ENCODE measurements around the gene ENKD1.

Gene ENKD1

DNA sequence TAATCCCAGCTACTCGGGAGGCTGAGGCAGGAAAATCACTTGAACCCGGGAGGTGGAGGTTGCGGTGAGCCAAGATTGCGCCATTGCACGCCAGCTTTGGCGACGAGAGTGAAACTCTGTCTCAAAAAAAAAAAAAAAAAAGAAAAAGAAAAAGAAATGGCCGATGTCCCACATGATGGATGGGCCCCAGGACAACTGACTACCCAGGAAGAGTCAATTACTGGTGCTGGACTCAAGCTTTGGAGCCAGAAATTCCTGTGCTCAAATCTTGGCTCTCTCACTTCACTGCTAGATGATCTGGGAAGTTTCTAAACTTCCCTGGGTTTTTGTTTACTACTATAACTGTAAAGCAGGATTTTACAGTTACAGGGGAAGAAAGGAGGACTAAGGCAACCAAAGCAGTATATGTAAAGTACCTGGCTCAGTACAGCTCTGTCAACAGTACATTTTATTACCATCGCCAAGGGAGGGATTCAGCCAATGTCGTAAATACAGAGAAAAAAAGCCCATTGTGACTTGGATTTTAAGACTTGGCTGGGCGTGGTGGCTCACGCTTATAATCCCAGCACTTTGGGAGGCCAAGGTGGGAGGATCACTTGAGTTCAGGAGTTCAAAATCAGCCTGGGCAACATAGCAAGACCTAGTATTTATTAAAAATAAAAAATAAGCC lies 11.9 kb upstream of the ENKD1 start:
- DNase-seq: no peak

DNA sequence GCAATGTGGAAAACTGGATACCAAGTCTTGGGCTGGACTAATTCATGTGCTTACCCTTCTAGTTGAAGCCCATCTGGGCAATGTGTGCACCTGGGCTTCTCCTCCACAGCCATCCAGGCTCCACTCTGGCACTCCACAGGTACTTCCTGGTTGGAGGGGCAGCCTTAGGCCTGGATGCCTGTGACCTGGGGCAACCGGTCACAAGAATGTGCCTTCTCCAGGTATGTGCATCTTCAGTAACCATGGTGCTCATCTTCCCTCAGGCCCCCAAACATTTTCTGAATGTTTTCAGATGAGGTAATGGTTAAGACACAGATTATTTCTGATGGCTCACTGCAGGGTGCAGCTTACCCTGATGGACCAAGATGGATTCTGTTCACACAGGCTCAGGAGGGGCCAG lies 11.2 kb upstream of the ENKD1 start:
- DNase-seq: no peak

DNA sequence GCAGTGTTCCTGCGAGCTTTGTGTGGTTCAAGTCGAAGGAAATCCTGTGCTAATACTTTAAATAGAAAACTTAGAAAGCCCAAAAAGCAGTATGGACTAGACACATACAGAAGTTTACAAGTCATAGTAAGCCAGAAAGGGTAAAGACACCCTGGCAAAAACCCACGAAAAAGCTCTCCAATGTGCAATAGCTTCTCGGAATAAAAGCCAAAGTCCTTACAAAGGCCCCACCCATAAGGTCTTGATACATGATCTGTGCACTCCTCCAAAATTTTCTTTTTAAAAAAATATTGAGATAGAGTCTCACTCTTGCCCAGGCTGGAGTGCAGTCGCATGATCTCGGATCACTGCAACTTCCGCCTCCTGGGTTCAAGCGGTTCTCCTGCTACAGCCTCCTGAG lies 10.4 kb upstream of the ENKD1 start:
- no peak for DNase-seq

GRCh38 chr16:67676516-67676915 lies 10.0 kb upstream of the ENKD1 start:
- DNase-seq: no peak

DNA sequence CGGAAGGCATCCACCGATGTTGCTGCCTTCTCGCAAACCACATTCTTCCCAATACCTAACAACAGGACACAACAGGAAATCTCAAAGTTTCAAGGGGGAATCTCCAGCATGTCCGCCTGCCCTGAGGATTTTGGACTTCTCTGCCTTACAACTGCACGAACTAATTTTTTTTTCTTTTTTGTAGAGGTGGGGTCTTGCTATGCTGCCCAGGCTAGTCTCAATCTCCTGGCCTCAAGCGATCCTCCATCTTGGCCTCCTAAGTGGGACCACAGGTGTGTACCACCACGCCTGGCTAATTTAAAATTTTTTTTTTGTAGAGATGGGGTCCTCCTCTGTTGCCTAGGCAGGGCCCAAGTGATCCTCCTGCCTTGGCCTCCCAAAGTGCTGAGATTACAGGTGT lies 9.4 kb upstream of the ENKD1 start:
- DNase-seq: no peak

GRCh38 chr16:67675579-67675935 lies 9.0 kb upstream of the ENKD1 start:
- no peak for DNase-seq

- DNase-seq: no peak
Measured at GRCh38 chr16:67674851-67675578, 8.5 kb upstream of the ENKD1 start.

DNA sequence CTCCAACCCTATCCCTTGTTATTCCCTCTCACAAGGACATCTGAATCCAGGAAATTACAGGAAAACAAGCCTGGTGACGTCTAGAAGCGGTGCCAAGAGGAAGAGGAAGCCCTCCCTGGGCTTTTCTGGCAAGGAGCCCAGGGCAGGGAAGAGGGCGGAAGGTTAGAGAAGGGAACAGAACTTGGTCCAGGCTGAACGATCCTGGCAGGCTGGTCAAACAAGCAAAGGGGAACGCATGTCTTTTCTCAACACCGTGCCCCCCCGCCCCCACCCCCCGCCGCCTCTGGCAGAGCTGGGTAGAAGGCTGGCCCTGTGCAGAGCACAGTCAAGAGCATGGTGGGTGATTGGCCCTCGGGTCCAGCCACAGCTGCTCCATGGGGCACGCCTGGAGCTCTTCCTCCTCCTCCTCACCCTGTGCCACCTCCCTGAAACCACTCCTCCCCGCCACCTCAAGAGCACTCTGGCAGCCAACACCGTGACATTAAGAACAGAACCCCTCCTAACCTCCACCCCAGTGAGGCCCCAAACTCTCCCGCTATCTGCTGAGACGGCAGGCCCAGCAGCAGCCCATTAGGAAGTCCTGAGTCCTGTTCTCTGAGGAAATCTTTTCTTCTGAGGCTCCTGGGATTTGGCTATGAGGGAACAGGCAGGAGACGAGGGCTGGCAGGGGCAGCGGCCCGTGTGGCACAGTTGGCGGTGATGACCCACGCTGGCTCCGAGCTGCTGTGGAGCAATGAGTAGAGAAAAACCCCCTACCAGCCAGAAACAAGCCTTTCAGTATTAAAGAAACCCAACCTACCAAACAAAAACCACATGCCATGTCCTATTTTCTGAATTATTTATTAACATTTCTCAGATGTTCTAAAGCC lies 7.4 kb upstream of the ENKD1 start:
- DNase-seq: no peak

GRCh38 chr16:67672739-67673662 lies 6.5 kb upstream of the ENKD1 start:
- no peak for DNase-seq

- no peak for DNase-seq
Measured at GRCh38 chr16:67672306-67672705, 5.8 kb upstream of the ENKD1 start.

DNA sequence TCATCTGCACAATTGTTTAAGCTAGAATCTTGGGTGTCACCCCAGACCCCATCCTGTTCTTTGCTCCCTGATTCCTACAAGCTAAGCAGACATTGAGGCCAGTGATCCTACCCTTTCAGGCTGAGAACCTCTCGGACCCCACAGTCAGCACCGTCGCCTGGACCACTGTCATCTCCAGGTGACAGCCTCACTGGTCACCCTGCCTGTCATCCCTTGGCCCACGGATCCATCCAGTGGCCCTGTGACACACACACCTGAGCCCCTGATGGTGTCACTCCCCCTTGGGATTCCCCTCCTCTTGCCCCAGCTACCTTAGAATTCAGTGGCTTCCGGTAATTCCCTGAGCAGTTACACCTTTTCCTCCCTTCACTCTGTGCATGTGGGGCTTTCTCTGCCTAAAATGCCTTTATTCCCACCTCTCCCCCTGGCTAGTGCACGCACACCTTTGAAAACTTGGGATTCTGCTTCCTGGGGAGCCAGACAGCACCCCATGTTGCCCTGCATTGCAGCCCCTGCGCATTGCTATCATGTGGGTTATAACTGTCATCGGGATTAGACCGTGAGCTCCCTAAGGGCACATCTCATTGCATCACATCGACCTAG lies 3.0 kb upstream of the ENKD1 start:
- DNase-seq: no peak

GRCh38 chr16:67668495-67669157 lies 2.1 kb upstream of the ENKD1 start:
- DNase-seq: no peak

DNA sequence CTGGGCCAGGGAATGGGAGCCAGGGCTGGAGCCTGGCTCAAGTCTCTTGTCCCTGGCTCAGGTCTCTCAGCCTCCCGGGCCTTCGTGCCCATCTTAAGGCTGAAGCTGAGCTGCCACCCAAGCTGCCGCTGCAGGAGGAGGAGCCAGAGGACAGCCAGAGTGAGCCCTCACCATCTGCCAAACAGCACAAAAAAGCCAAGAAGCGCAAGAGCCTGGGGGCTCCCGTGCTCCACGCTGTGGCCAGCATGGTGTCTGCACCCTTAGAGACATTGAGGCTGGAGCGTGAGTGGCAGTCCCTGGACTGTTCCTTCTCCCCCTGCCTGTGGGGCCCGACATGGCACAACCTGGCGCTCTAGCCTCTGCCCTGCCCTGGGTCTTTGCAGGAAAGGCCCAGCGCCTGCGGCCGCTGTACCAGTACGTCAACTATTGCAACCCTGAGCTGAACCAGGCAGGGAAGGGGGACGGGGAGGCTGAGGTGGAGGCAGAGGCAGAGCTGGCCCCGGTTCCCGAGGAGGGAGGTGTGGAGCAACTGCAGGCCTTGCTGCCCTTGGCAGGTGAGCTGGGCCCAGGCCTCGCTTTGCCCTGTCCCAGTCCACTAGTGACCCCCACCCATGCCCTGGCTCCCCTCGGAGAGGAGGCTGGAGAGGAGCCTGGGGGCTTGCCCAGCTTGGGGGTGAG lies 1.4 kb upstream of the ENKD1 start:
- DNase-seq: no peak

DNA sequence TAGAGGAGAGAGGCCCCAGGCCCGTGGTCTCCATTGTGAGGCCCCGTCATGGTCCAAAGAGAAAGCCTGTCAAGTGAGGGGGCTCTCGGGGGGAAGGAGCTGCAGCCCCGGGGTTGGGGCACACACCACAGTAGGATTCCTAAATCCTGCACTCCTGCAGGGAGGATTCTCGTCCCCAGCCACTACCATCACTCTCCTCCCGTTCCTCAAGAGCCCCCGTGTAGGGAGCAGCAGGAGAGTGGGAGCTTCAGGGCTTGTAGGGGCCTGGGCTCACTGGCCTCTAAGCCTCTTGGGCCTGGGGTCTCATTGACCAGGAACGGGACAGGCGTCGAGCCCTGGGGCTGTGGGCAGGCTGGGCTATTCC lies 885 bp upstream of the ENKD1 start:
- DNase-seq: no peak

DNA sequence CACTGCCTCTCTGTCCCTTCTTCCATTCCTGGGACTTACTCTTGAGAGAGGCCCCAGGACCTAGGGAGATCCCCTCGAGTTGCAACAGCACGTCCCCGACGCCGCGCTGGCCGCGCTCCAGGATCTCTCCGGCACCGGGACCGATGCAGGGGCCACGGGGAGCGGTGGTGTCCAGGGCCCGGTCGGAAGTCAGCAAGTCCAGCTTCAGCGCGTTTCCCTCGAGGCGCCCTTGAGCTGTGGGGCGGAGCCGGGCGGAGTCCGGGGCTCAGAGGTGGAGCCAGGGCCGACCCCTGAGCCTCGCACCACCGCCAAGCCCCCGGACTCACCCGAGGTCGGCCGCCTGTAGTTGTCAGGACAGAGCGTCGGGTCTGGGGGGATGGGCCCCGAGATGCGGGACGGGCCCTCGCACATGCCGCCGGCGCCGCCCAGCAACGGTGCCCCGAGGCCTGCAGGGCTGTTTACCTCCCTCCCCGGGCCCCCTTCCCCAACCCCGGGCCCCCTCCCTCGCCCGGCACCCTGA lies 458 bp downstream of the ENKD1 start:
- DNase-seq: no peak

GRCh38 chr16:67665598-67665997 lies 952 bp downstream of the ENKD1 start:
- no peak for DNase-seq

- no peak for DNase-seq
Measured at GRCh38 chr16:67664871-67665270, 1.7 kb downstream of the ENKD1 start.

DNA sequence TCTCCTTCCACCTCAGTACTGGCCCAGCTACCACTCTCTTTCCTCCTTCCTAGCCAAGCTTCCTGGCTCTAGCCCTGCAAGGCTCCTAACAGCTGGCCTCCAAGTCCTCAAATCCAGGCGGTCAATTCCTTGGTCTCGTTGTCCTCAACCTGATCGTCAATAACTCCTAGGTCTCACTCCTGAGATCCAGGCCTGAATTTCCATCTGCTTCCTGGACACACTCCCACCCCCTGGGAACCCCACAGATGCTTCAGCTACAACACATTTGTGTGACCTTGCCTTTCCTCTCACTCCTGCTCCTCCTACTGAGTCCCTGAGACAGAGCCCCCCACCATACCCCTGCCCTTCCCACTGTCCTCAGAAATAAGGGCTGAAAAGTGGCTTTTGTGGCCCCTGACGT lies 2.3 kb downstream of the ENKD1 start:
- no peak for DNase-seq

- no peak for DNase-seq
Measured at GRCh38 chr16:67663877-67664222, 2.7 kb downstream of the ENKD1 start.

GRCh38 chr16:67663151-67663876 lies 3.2 kb downstream of the ENKD1 start:
- no peak for DNase-seq

DNA sequence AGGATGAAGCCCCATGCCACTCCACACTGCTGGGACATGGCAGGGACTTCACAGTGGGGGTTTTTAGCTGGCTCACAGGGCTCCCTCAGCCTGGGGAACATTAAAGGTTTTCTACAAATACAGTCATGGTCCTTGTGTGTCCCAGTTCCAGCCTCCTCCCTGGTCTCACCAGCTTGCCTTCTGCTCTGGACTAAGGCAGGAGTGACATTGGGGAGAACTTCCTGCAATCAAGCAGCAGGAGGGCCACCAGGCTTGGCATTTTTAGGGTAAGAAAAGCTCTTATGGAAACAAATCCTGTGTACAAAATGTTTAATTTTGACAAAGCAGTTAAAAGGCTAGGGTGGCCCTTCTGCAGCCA lies 3.9 kb downstream of the ENKD1 start:
- DNase-seq: no peak
